HCT116 (cell line): Measurements from ENCODE around the gene UCKL1. TPM values are rescaled to one million over a fixed set of nuclear protein-coding genes. Genes with fewer than 3 reads are reported as not detected.

Source experiments
- ATAC-seq: fragments of 200-7000 bp; cut with Tn5 transposase; 2 replicates; pipeline ENCODE4 v1.9.1; 2020; ENCODE audit warnings: mild to moderate bottlenecking, moderate library complexity
- BruUV-seq: library from RNA; stranded (reverse); fragments of 400-500 nt; replicated peaks from 2 replicates; lab custom pipeline; 2021; lab: Mats Ljungman, UMichigan
- CTCF ChIA-PET: fragments of 300-600 bp; sonication (Branson Sonifier 250); formaldehyde crosslinking; loops from one replicate; lab custom pipeline; 2021; ENCODE audit warnings: antibody characterized with exemption; lab: Charles Lee
- POLR2A ChIA-PET: fragments of 300-600, 350-600 bp; sonication (Branson Sonifier 250); formaldehyde crosslinking; loops from one replicate; lab custom pipeline; 2021; ENCODE audit warnings: antibody characterized with exemption; lab: Charles Lee
- RAD21 ChIA-PET, 2 experiments: fragments of 300-600 bp; sonication (Branson Sonifier 250); formaldehyde crosslinking; loops; one replicate each; lab custom pipeline; 2023; ENCODE audit warnings: low total read pairs in 2 of 2; ENCODE audit not compliant: uncharacterized antibody in 2 of 2, unreplicated experiment in 2 of 2, low non-redundant PET in 1 of 2; lab: Charles Lee
- DNase-seq: peaks from one replicate; pipeline ENCODE4 v3.0.0-alpha.2; 2010; ENCODE audit warnings: low read depth, low spot score
- H2AFZ ChIP-seq: fragments of 200-600 bp; shearing (Covaris generic), sonication (generic); 2 replicates; pipeline ENCODE4 v1.6.1; 2017; ENCODE audit warnings: low read depth, mixed run types, mixed read lengths, antibody characterized with exemption, low read length; ENCODE audit not compliant: poor library complexity, severe bottlenecking
- H3K27ac ChIP-seq: 2 replicates; pipeline ENCODE4 v1.5.1; 2012; ENCODE audit warnings: low read depth, low read length
- H3K27me3 ChIP-seq: fragments of 200-600 bp; sonication (generic); 2 replicates; pipeline ENCODE4 v1.6.1; 2016; ENCODE audit warnings: mixed run types, low read length, mixed read lengths; ENCODE audit not compliant: insufficient read depth
- H3K36me3 ChIP-seq, 2 experiments: fragments of 200-500 bp in 1 of 2; fragments of 200-600 bp in 1 of 2; sonication (Bioruptor generic) in 1 of 2; sonication (generic) in 1 of 2; 2 replicates each; pipeline versions ENCODE4 v1.5.1 to v1.6.1; 2014 to 2016; ENCODE audit warnings: low read length in 2 of 2, inconsistent platforms in 1 of 2, mixed read lengths in 1 of 2, mixed run types in 1 of 2; ENCODE audit not compliant: insufficient read depth in 2 of 2, control insufficient read depth in 1 of 2
- H3K4me1 ChIP-seq, 2 experiments: fragments of 200-600 bp in 1 of 2; sonication (generic) in 1 of 2; 2 replicates each; pipeline versions ENCODE4 v1.5.1 to v1.6.1; 2012 to 2017; ENCODE audit warnings: low read length in 2 of 2, inconsistent platforms in 1 of 2, mild to moderate bottlenecking in 1 of 2, mixed read lengths in 1 of 2, mixed run types in 1 of 2, moderate library complexity in 1 of 2; ENCODE audit not compliant: insufficient read depth in 2 of 2, control insufficient read depth in 1 of 2
- H3K4me2 ChIP-seq: fragments of 200-600 bp; sonication (generic); 2 replicates; pipeline ENCODE4 v1.6.1; 2017; ENCODE audit warnings: mixed run types, low read length, mixed read lengths
- H3K4me3 ChIP-seq, 2 experiments: fragments of 200-600 bp in 1 of 2; sonication (generic) in 1 of 2; replicated peaks in 1 of 2; 2 replicates each; pipeline ENCODE4 v1.5.1; 2011 to 2016; ENCODE audit warnings: low read length in 2 of 2, control low read depth in 1 of 2, low read depth in 1 of 2, mild to moderate bottlenecking in 1 of 2, mixed read lengths in 1 of 2, mixed run types in 1 of 2
- H3K79me2 ChIP-seq: fragments of 200-600 bp; sonication (generic); 2 replicates; pipeline ENCODE4 v1.6.1; 2017; ENCODE audit warnings: mild to moderate bottlenecking, mixed run types, low read length, moderate library complexity, mixed read lengths; ENCODE audit not compliant: insufficient read depth
- H3K9ac ChIP-seq: fragments of 200-600 bp; sonication (generic); 2 replicates; pipeline ENCODE4 v1.6.1; 2016; ENCODE audit warnings: low read length, mixed read lengths
- H3K9me2 ChIP-seq: fragments of 200-600 bp; sonication (generic), shearing (Covaris generic); 2 replicates; pipeline ENCODE4 v1.6.1; 2017; ENCODE audit warnings: mixed run types, mild to moderate bottlenecking, moderate library complexity; ENCODE audit not compliant: insufficient read depth
- H3K9me3 ChIP-seq, 2 experiments: fragments of 200-500 bp in 1 of 2; fragments of 200-600 bp in 1 of 2; sonication (Bioruptor generic) in 1 of 2; sonication (generic) in 1 of 2; 2 replicates each; pipeline ENCODE4 v1.6.1; 2014 to 2017; ENCODE audit warnings: low read length in 2 of 2, mixed read lengths in 2 of 2, inconsistent platforms in 1 of 2, low read depth in 1 of 2, mild to moderate bottlenecking in 1 of 2, mixed run types in 1 of 2, moderate library complexity in 1 of 2; ENCODE audit not compliant: control insufficient read depth in 1 of 2, insufficient read depth in 1 of 2
- H4K20me1 ChIP-seq: fragments of 200-600 bp; sonication (generic), shearing (Covaris generic); 2 replicates; pipeline ENCODE4 v1.6.1; 2017; ENCODE audit warnings: mixed run types, mild to moderate bottlenecking, moderate library complexity; ENCODE audit not compliant: insufficient read depth
- ATF3 ChIP-seq: IDR thresholded peaks from 2 replicates; pipeline ENCODE4 v1.6.1; 2012
- CBX3 ChIP-seq: IDR thresholded peaks from 2 replicates; pipeline ENCODE4 v1.6.1; 2012; ENCODE audit warnings: low read depth
- CTCF ChIP-seq, 3 experiments: fragments of 200-600 bp in 1 of 3; sonication (generic) in 1 of 3; IDR thresholded peaks in 2 of 3; conservative IDR thresholded peaks in 1 of 3; 2 replicates each; pipeline ENCODE4 v1.5.1; 2012 to 2017; ENCODE audit warnings: low read depth in 2 of 3, low read length in 2 of 3, antibody characterized with exemption in 1 of 3, borderline replicate concordance in 1 of 3, control low read depth in 1 of 3, mild to moderate bottlenecking in 1 of 3, mixed read lengths in 1 of 3, mixed run types in 1 of 3, moderate library complexity in 1 of 3; ENCODE audit not compliant: insufficient read depth in 1 of 3
- RAD21 ChIP-seq: IDR thresholded peaks from 2 replicates; pipeline ENCODE4 v1.6.1; 2012; ENCODE audit warnings: low read depth, mild to moderate bottlenecking
- TCF7L2 ChIP-seq: IDR thresholded peaks from 2 replicates; pipeline ENCODE4 v1.7.0; 2011; ENCODE audit warnings: borderline replicate concordance, inconsistent platforms; ENCODE audit not compliant: insufficient read depth, insufficient read length; ENCODE audit errors: extremely low read depth
- ZFX ChIP-seq: fragments of 450-650 bp; IDR thresholded peaks from 2 replicates; pipeline ENCODE4 v1.6.1; 2017
- ZNF274 ChIP-seq: fragments of 200-500 bp; sonication (Bioruptor generic); IDR thresholded peaks from 2 replicates; pipeline ENCODE4 v1.6.1; 2014; ENCODE audit warnings: mild to moderate bottlenecking, low read depth, low read length, inconsistent platforms
- intact Hi-C: fragments of 100-400 bp; cut with micrococcal nuclease; formaldehyde crosslinking; loops from 2 replicates; pipeline ENCODE4 v1.10.0; 2022
- total RNA-seq: library from RNA; stranded (reverse); gene quantifications from one replicate; pipeline ENCODE4 v1.2.1, GENCODE V29; 2021; ENCODE audit not compliant: unreplicated experiment
- TF ChIP-seq, protein P1 (sequence below): IDR thresholded peaks from 2 replicates; pipeline ENCODE4 v1.6.1; 2012; ENCODE audit warnings: low read depth
- TF ChIP-seq, protein P2 (sequence below): IDR thresholded peaks from 2 replicates; pipeline ENCODE4 v1.6.1; 2012

The UCKL1 gene
- total RNA-seq, 1 experiment from 2014 or later, result 54.2 TPM

DNA sequence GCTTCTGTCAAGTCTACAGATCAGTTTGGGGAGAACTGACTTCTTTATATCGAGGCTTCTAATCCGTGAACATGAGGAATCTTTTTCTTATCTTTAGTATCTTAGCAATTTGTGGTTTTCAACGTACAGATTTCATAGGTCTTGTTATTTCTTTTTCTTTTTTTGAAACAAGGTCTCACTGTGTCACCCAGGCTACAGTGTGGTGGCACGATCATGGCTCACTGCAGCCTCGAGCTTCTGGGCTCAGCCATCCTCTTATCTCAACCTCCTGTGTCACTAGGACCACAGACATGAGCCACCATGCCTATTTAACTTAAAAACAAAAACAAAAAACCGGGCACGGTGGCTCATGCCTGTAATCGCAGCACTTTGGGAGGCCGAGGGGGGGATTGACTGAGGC lies 32.0 kb downstream of the UCKL1 start:
- no peak for ATAC-seq
- TF ChIP-seq ZFX, result no peak
- TF ChIP-seq TCF7L2, result no peak
- no peak for TF ChIP-seq ATF3
- TF ChIP-seq, protein P1, sequence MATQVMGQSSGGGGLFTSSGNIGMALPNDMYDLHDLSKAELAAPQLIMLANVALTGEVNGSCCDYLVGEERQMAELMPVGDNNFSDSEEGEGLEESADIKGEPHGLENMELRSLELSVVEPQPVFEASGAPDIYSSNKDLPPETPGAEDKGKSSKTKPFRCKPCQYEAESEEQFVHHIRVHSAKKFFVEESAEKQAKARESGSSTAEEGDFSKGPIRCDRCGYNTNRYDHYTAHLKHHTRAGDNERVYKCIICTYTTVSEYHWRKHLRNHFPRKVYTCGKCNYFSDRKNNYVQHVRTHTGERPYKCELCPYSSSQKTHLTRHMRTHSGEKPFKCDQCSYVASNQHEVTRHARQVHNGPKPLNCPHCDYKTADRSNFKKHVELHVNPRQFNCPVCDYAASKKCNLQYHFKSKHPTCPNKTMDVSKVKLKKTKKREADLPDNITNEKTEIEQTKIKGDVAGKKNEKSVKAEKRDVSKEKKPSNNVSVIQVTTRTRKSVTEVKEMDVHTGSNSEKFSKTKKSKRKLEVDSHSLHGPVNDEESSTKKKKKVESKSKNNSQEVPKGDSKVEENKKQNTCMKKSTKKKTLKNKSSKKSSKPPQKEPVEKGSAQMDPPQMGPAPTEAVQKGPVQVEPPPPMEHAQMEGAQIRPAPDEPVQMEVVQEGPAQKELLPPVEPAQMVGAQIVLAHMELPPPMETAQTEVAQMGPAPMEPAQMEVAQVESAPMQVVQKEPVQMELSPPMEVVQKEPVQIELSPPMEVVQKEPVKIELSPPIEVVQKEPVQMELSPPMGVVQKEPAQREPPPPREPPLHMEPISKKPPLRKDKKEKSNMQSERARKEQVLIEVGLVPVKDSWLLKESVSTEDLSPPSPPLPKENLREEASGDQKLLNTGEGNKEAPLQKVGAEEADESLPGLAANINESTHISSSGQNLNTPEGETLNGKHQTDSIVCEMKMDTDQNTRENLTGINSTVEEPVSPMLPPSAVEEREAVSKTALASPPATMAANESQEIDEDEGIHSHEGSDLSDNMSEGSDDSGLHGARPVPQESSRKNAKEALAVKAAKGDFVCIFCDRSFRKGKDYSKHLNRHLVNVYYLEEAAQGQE, result no peak
- no peak for TF ChIP-seq CBX3
- no peak for TF ChIP-seq ZNF274
- TF ChIP-seq, protein P2, sequence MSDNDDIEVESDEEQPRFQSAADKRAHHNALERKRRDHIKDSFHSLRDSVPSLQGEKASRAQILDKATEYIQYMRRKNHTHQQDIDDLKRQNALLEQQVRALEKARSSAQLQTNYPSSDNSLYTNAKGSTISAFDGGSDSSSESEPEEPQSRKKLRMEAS, result no peak
- TF ChIP-seq CTCF (IDR thresholded peaks at IDR 0.05 in 2 of 3, conservative IDR thresholded peaks at IDR 0.05 in 1 of 3; ENCODE audit: borderline replicate concordance in 1 of 3, insufficient read depth in 1 of 3, low read depth in 2 of 3, low read length in 2 of 3), result no peak
- no peak for TF ChIP-seq RAD21
- Histone ChIP-seq H3K27me3 (no peaks in the 10 kb centered on the region), H2AFZ (no peak overlapping the region), H3K36me3 (peaks cover 13 to 14% of the 10 kb centered on the region in 2 experiments), H4K20me1 (no peaks in the 10 kb centered on the region), H3K79me2 (peaks cover 65% of the 10 kb centered on the region), H3K4me1 (no peaks in the 10 kb centered on the region), H3K4me2 (no peak overlapping the region), H3K9me3 (no peaks in the 10 kb centered on the region), H3K9me2 (no peaks in the 10 kb centered on the region), H3K27ac (no peak overlapping the region), H3K9ac (no peak overlapping the region), H3K4me3 (no peak overlapping the region)
- BruUV-seq, result no TSS peak
- RAD21 ChIA-PET, result no interaction called here
- intact Hi-C loops, result no loop called here
- CTCF ChIA-PET, result no interaction called here
- DNase-seq, result no peak
- POLR2A ChIA-PET, result no interaction called here
